Fibroblast of peridontal ligament (primary cell): Measurements from ENCODE around the gene RFXANK.
A peak's percentile ranks its signal among the peaks of the same experiment; 100 is the strongest.
"Not testable (repeated sequence)": the region's sequence is repeated elsewhere in the genome, so short reads cannot be mapped to it uniquely, and the experiment has no call there.

Experiments
- DNase-seq: peaks from one replicate; pipeline ENCODE4 v3.0.0-alpha.2; 2010; ENCODE audit errors: extremely low read depth

Gene RFXANK

DNA sequence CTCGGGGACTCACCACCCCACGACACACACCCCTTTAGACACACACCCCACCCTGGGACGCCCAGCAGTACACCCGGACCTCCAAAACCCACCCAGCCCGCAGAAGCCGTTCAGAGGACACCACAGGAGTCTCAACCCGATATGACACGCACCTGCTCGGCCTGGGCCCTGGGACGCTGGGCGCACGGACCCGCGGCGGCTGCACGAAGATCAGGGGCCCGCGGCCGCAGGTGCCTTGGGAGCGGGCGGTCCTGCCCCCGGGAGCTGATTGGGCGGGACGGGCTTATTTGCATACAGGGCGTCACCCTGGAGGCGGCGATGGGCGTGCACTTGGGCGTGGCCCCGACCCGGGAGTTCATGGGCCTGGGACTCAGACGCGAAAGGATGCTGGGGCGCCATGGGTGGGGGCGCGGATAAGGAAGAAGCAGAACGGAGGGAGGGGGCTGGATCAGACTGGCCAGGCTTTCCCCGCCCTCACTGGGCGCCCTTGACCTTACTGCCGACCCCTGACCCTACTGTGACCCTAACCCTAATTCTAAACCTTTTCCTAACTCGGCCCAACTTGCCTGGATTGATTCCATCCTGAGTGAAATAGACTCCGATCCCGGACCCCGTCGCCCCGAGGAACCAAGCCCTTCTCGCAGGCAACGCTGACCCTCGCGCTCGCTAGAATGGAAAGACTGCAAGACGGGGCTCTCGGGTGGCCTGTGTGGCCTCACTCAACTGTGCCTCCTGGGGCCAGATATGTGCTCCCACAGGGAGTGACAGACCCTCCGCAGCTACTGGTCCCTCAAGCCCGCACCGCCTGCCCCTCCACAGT lies 21.8 kb upstream of the RFXANK start, which contains the start of gene MEF2B:
Gene MEF2B (minus strand): TSS at position 211 of the 820 bp plus-strand sequence. CDS start 19,528 bp downstream, outside the sequence.
- peak; percentile 9 for DNase-seq

- peak; percentile 33 for DNase-seq
Observed at GRCh38 chr19:19170873-19171672, 21.0 kb upstream of the RFXANK start.

GRCh38 chr19:19171821-19172532 lies 20.1 kb upstream of the RFXANK start:
- peak; percentile 60 for DNase-seq

GRCh38 chr19:19173243-19173642 lies 18.8 kb upstream of the RFXANK start:
- DNase-seq: not testable (repeated sequence)

DNA sequence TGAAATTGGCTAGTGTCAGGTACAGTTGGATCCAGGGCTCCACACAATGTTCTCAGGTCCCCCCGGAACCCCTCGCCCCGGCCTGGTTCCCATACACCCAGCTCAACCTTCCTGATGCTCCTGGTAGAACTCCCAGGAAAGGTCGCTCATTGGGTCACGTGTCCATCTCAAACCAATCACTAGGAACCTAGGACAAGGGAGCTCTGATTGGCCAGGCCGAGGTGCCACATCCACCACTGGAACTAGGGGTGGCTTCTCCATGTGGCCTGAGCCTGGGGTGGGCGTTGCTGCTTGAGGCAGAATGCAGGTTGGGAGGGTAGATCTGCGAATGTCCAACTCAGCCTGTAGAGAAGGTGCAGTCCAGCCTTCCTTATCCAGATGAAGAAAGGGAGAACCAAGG lies 15.1 kb upstream of the RFXANK start:
- DNase-seq: no peak

DNA sequence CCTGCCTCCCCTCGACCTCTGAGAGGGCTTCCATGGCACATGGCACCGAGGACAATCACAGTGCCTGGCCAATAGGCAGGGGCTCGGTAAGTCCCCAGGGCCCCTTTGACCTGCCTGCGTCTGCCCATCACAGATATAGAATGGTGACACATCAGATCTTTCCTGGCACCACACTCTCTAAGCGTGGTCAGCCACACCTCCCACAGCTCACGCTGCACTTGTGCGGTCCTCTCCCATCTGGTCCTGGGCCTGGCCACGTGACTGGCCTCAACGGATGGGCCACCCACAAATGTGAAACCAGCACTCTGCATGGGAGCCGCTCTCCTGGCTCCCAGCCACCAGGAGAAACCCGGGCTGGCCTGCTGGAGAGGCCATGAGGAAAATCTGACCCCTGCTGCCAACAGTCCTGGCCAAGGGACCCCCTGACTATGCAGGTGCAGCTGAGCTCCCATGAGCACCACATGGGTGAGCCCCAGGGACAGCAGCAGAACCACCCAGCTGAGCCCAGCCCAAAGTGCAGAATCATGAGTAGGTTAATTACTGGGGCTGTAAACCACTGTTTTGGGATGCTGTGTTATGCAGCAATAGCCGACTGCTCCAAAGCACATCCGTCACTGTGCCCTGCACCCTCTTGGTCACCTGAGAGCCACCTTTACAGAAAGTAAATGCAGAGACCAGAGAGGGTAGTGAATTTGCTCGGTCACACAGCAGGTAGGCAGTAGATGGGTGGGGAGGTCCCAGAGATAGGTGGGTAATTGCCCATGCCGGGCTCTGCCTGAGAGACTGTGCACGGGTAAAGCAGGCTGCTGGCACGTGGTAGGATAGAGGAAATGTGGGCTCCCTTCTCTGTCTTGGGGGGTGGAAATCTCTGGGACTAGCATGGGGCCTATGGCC lies 12.3 kb upstream of the RFXANK start:
- no peak for DNase-seq

- no peak for DNase-seq
Observed at GRCh38 chr19:19181488-19181998, 10.5 kb upstream of the RFXANK start.

GRCh38 chr19:19185853-19186740 lies 6.0 kb upstream of the RFXANK start:
- DNase-seq: peak; percentile 8

GRCh38 chr19:19186742-19187141 lies 5.3 kb upstream of the RFXANK start:
- no peak for DNase-seq

GRCh38 chr19:19191768-19192077 lies 335 bp upstream of the RFXANK start:
- DNase-seq: no peak

DNA sequence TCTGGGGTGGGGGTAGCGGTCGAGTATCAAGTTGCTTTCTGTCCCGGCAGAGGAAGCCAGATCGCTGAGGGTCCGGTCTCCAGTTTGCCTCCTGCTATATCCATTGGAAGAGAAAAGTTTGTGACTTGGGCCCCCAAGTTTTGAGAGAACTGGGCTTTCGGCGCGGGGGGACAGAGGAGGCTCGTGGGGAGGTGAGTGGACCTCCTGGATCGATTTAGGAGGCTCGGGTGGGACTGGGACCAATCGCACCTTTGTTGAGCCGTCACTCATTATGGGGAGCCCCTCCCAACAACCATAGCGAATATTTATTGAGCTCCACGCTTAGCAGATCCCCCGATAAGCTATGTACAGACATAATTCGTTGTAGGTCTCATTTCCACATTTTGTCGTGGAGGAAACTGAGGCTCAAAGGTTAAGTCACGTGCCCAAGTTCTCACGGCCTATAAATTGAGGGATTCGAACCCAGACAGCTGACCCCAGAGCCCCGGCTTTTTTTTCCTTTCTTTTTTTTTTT lies 909 bp downstream of the RFXANK start:
- DNase-seq: no peak

GRCh38 chr19:19193926-19194325 lies 1.9 kb downstream of the RFXANK start:
- no peak for DNase-seq

DNA sequence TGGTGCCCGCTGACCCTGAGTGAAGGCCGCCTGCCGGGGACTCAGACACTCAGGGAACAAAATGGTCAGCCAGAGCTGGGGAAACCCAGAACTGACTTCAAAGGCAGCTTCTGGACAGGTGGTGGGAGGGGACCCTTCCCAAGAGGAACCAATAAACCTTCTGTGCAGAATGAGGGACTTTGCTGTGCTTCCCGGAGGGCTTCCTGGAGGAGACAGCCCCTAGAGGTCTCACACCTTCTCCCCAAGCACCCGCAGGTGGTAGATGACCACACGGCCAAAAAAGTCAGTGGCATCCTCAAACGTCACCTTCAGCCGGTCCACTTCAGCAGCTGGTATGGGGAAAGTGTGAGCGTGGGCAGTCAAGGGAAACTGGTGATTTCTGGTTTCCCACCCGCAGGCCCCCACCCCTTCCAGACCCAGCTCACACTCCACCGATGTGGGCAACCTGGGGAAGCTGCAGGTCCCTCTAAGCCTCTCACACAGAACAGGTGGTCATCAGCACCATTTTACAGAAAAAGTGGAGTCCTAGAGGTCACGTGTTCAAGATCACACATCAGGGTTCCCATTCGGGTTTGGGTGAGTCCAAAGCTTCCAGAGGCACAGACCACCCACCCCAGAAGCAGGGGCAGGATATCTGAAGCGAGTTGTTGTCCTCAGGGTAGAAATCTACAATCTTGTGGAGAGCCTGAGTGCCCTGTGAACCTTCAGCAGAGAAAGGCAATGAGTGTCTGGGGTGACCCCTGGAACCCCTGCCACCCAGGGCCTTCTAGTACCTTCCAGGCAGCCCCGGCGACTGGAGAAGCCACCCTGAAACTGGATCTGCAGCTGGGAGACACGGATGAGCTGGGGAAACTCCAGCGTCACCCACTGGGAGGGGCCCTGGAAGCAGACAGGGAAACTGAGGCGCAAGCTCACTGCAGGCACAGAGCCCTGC lies 9.9 kb downstream of the RFXANK start:
- no peak for DNase-seq

- DNase-seq: no peak
Observed at GRCh38 chr19:19202707-19203011, 10.6 kb downstream of the RFXANK start.

GRCh38 chr19:19203012-19203856 lies 11.2 kb downstream of the RFXANK start, which contains the start of gene NR2C2AP:
NR2C2AP (minus strand) TSS chr19:19203414; CDS start chr19:19203060, 354 bp downstream.
- DNase-seq: peak; percentile 90

- no peak for DNase-seq
Observed at GRCh38 chr19:19204181-19204580, 12.1 kb downstream of the RFXANK start.

GRCh38 chr19:19205416-19206410 lies 13.7 kb downstream of the RFXANK start:
- DNase-seq: no peak
